ENCODE data around the gene ZBTB5.

DNA sequence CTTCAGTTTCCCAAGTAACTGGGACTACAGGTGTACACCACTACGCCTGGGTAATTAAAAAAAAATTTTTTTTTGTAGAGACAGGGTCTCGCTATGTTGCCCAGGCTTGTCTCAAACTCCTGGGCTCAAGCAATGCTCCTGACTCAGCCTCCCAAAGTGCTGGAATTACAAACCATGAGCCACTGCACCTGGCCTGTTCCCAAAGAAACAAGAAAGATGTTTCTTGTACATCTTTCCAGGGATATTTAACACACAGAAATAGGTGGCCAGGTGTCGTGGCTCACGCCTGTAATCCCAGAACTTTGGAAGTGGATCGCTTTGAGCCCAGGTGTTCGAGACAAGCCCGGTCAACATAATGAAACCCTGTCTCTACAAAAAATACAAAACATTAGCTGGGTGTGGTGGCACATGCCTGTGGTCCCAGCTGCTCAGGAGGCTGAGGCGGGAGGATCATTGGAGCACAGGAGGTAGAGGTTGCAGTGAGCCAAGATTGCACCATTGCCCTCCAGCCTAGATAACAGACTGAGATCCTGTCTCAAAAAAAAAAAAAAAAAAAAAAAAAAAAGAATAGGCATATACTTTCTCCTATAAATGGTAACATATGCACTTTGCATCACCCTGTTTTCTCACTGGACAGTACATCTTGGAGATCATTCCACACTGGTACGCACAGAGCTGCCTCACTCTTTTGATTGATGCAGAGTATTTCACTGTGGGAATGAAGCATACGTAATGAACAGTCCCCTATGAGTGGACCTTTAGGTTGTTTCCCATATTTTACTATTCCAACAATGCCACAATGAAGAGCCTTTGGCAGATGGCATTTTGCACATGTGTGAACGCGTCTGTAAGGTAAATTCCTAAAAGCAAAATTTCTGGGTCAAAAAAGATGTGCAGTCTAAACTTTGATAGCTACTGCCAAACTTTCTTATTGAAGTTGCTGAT lies 44.7 kb downstream of the ZBTB5 start:
- TF ChIP-seq, protein P1, sequence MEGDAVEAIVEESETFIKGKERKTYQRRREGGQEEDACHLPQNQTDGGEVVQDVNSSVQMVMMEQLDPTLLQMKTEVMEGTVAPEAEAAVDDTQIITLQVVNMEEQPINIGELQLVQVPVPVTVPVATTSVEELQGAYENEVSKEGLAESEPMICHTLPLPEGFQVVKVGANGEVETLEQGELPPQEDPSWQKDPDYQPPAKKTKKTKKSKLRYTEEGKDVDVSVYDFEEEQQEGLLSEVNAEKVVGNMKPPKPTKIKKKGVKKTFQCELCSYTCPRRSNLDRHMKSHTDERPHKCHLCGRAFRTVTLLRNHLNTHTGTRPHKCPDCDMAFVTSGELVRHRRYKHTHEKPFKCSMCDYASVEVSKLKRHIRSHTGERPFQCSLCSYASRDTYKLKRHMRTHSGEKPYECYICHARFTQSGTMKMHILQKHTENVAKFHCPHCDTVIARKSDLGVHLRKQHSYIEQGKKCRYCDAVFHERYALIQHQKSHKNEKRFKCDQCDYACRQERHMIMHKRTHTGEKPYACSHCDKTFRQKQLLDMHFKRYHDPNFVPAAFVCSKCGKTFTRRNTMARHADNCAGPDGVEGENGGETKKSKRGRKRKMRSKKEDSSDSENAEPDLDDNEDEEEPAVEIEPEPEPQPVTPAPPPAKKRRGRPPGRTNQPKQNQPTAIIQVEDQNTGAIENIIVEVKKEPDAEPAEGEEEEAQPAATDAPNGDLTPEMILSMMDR (IDR thresholded peaks at IDR 0.05; ENCODE audit: extremely low read depth in 1 of 2, insufficient read depth in 1 of 2, low read depth in 1 of 2, low read length in 2 of 2) = no peak
- TF ChIP-seq POLR2A (IDR thresholded peaks at IDR 0.05; ENCODE audit: low read depth, low read length) (no peak), MYC (IDR thresholded peaks at IDR 0.05; ENCODE audit: low read depth, low read length) (no peak), JUN (IDR thresholded peaks at IDR 0.05; ENCODE audit: borderline replicate concordance, insufficient read depth, insufficient read length, low read depth) (no peak), EZH2 (IDR thresholded peaks at IDR 0.05; ENCODE audit: borderline replicate concordance, low read depth, low read length, severe bottlenecking) (no peak), POLR2AphosphoS5 (IDR thresholded peaks at IDR 0.05; ENCODE audit: insufficient read depth, low read depth, low read length) (no peak), GATA2 (IDR thresholded peaks at IDR 0.05; ENCODE audit: insufficient read depth, insufficient read length, low read depth, low read length) (no peak)
- TF ChIP-seq, protein P2, sequence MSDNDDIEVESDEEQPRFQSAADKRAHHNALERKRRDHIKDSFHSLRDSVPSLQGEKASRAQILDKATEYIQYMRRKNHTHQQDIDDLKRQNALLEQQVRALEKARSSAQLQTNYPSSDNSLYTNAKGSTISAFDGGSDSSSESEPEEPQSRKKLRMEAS (IDR thresholded peaks at IDR 0.05; ENCODE audit: insufficient read depth, insufficient read length) = no peak

Data from endothelial cell of umbilical vein (primary cell).